Activated CD8-positive, alpha-beta memory T cell treated with anti-CD3 and anti-CD28 coated beads for 36 hours (primary cell): Measurements from ENCODE around the gene CPZ. TPM values are rescaled to one million over a fixed set of nuclear protein-coding genes. Genes with fewer than 3 reads are reported as not detected.
"Not testable (repeated sequence)": the region's sequence is repeated elsewhere in the genome, so short reads cannot be mapped to it uniquely, and the experiment has no call there.

Source experiments
- CTCF ChIA-PET: fragments of 350-600 bp; sonication (Branson Sonifier 250); formaldehyde crosslinking; loops from one replicate; lab custom pipeline; 2021; ENCODE audit warnings: antibody characterized with exemption; lab: Charles Lee
- POLR2A ChIA-PET: fragments of 350-600 bp; sonication (Branson Sonifier 250); formaldehyde crosslinking; loops from one replicate; lab custom pipeline; 2021; ENCODE audit warnings: antibody characterized with exemption; lab: Charles Lee
- total RNA-seq, 2 experiments: library from RNA; stranded (reverse); gene quantifications; one replicate each; pipeline ENCODE4 v1.2.3, GENCODE V29; 2021

The CPZ gene
- total RNA-seq, 2 experiments from 2014 or later = not detected

DNA sequence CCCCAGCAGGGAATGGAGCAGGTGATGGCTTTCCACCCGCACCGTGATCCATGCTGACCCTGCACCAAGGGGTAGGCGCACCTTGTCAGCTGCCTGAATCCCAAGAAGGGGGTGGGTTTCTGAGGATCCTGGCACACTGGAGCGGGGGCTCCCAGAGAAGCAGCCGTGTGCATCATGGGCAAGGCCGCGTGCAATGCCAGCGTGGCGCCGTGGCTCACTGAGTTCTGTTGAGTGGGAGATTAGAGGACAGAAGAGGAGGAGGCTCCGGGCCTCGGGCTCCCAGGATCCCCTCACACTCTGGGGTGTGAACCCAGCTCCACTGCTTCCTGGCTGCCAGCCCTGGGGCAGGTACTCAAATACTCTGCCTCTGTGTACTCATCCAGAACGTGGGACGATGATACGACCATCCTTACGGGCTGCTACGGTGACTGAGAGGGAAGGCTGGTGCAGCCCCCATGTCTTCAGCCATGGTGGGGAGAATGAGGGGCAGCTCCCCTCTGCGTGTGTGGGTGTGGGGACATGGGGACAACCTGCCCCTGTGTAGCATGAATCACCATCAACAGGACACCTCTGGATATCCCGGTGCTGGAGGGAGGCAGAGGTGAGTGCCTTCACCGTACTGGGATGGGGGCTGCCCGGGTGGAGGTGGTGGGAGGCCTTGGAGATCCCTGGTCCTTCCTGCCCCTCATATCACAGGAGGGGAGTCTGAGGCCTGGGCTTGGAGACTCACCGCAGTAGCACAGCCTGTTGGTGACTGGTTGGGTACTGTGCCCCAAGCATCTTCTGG, 52.6 kb downstream of the CPZ start:
- POLR2A ChIA-PET = no interaction called here
- CTCF ChIA-PET = no interaction called here

DNA sequence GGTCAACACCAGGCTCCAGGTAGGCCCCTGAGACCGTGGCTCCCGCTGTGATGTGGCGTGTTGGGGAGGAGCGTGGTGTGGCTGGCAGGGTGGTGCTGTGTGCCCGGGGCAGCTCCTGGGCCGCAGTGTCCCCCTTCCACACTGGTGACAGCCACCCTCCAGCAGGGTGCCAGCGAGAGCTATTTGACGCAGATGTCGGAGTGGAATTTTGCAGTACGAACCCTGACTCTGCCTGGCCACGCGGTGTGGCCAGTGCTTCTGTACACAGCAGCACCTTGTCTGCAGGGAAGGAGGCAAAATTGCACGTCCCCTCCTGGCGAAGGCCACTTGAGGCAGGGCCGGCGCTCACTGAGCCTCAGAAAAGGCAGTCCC, 53.2 kb downstream of the CPZ start:
- ChIA-PET POLR2A (no interaction called here), CTCF (no interaction called here)

GRCh38 chr4:8646296-8647093, 53.9 kb downstream of the CPZ start:
- CTCF ChIA-PET = no interaction called here
- POLR2A ChIA-PET = no interaction called here

DNA sequence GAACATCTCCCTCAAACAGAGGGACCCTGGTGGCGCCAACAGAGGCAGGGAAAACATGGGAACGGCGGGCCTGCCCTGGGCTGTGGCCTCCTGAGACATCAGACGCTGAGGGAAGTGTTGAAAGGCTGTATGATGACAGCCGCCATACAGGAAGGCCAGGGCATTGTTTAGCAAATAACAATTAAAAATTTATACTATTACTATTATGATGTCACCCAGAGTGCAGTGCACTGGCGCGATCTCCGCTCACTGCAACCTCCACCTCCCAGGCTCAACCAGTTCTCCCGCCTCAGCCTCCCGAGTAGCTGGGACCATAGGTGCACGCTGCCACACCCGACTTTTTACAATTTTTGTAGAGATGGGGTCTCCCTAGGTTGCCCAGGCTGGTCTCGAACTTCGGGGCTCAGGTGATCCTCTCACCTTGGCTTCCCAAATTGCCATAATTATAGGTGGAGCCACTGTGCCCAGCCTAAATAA, 54.6 kb downstream of the CPZ start:
- ChIA-PET POLR2A (no interaction called here), CTCF (no interaction called here)

DNA sequence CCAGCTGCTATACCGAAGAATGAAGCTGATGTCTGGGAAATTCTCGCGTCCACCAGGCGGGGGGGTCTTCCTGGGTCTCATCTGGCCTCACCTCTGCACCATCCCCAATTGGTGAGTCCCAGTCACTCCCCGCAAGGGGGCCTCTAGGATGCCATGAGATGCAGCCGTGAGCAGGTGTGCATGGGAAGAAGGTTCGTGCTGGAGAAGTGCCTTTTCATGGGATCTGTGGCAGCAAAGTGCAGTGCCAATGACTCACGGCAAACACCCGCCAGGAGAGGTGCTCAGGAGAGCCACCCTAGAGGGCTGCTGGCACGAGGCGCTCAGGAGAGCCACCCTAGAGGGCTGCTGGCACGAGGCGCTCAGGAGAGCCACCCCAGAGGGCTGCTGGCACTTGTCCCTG, 55.1 kb downstream of the CPZ start:
- POLR2A ChIA-PET = no interaction called here
- CTCF ChIA-PET = no interaction called here

GRCh38 chr4:8648296-8648695, 55.7 kb downstream of the CPZ start:
- ChIA-PET POLR2A (no interaction called here), CTCF (no interaction called here)

GRCh38 chr4:8648816-8649630, 56.5 kb downstream of the CPZ start:
- POLR2A ChIA-PET = no interaction called here
- CTCF ChIA-PET = no interaction called here

DNA sequence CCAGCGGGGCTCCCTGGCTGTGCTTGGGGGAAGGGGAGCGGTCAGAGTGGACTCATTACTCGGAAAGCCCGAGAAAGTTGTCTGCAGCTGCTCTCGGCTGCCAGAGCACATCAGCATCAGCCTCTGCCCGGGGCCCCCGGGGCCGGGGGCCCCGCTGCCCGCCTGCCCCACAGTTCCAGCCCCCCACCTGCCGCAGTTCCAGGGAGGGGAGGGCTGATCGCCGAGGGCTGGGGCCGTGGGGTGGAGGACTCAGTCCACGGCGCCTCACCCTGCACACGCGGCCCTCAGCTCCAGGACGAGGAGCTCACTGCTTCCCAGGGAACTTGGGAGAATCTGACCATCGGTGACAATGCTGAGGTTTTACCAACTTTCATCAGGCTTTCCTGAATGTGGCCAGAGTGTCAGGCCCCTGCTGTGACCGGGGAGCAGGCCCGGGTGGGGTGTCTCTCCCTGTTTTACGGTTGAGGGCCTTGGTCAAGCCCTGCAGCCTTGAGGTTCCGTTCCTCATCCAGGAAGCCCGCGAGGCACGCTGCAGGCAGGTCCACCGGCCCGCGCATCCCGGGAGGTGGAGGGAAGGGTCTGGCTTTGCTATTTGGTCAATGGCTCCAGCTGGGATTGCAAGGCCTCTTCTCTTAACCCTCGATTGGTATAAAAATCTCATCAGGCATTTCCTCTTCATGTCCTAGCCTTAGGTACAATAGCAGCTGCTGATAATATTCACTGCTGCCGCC, 57.2 kb downstream of the CPZ start:
- CTCF ChIA-PET = no interaction called here

DNA sequence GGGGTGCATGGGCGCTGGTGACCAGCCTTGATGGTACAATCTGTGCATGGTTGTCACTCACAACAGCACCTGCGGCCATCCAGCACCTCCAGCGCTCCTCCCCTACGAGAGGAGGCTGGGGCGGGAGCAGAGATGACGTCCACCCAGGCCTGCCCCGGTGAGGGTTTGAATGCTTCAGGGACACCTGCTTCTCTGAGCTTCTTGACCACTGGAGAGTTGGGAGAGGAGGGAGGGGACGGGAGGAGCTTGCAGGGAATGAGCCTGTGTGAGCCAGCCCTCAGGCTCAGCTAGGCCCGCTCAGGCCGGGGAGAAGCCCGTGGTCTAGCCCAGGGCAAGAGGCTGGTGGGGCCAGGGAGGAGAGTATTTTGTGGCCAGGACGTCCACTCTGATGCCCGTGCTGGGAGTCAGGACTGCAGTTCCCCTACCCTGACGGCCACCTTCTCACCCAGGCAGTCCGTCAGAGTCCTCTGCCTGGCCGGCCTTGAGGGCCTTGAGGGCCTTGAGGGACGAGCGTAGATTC, 59.2 kb downstream of the CPZ start:
- ChIA-PET CTCF (no interaction called here), POLR2A (no interaction called here)

More for the DNA sequence above, 57.2 kb downstream of the CPZ start:
- POLR2A ChIA-PET = no interaction called here

GRCh38 chr4:8652181-8653078, 59.9 kb downstream of the CPZ start:
- POLR2A ChIA-PET = no interaction called here
- CTCF ChIA-PET = no interaction called here

- ChIA-PET POLR2A (no interaction called here), CTCF (no interaction called here)
These were observed 60.9 kb downstream of the CPZ start for GRCh38 chr4:8653326-8654000.

DNA sequence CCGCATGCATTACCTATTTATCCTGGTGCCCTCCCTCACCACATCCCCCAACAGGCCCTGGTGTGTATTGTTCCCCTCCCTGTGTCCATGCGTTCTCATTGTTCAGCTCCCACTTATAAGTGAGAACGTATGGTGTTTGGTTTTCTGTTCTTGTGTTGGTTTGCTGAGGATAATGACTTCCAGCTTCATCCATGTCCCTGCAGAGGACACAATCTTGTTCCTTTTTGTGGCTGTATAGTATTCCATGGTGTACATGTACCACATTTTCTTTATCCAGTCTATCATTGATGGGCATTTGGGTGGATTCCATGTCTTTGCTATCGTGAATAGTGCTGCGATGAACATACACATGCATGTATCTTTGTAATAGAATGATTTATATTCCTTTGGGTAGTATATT, 61.6 kb downstream of the CPZ start:
- POLR2A ChIA-PET = not testable (repeated sequence)

DNA sequence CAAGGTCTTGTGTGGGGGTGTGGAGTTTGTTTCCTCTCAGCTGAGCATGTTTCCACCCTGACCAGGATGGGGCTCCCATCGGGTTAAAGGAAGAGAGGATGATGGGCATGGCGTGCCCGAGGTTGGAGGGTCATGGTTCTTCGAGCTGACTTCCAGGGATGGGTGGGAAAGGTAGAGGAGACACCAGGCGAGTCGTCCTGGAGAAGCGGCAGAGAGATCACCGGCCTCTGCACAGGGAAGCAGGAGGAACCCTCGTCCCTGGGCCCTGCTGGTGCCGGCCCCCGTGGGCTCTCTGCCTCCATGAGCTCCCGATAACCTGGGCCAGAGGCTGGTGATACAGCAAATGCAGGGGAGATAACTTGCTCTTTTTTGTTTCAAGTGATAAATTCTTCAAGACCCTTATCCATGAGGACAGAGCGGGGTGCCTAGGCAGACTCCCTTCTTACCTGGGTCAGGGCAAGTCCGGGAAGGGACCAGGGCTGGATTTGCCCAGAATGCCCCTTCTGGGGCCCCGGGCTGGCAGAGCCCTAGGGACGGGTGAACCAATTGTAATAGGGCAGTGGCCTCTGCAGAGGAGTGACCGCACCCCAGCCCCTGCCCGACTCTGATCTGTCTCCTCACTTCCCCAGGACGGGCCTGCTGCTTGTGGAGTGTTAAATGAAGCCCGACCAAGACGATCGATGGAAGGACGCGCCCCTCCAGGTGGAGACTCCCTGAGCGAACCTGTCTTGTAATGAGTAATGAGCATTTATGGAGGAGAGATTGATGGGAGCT, 63.0 kb downstream of the CPZ start:
- ChIA-PET CTCF (no interaction called here), POLR2A (no interaction called here)

More for the DNA sequence above, 61.6 kb downstream of the CPZ start:
- CTCF ChIA-PET = not testable (repeated sequence)

DNA sequence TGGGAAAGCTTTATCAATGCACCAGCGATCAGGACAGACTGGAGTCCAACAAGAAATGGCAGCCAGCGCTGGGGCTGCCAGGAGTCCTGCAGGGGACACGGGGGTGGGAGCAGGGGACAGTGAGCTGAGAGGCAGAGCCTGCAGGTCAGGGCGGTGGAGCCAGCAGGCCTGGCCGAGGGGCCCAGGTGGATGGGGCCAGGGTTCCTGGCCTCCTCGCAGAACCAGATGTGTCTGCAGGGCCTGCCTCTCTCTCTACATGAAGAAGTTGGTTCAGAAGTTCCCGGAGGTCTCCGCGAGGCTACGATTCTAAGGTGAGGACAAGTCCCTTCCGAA, 63.6 kb downstream of the CPZ start:
- POLR2A ChIA-PET = no interaction called here
- CTCF ChIA-PET = no interaction called here

DNA sequence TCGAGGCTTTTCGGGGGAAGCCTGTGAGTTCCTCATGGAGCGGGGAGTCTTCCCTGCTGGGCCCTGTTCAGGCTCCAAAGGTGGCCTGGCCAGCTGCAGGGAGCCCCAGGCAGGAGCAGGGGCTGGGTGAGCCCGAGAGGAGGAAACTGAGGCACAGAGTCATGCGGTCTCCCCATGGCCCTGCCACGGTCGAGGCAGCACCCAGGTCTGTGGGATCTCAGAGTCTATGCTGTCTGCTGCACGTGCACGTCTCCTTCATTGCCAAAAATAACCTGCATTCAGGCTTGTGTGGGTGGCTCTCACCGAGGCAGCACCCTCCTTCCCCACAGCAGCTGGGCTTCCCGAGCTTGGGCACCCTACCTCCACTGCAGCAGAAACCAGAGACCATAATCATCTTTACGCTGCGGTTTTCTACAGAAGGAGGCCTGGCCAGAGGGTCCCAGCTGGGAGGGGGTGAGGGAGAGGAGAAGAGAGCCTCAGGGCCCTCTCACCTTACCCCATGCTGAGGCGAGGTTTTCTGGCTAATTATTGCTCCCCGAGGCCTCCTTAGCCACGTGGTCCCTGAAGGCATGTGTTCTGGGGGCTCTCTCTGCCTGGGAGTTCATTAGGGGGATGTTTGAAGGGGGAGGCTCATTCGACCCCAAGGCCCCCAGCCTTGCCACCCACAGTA, 64.3 kb downstream of the CPZ start:
- ChIA-PET CTCF (no interaction called here), POLR2A (no interaction called here)

DNA sequence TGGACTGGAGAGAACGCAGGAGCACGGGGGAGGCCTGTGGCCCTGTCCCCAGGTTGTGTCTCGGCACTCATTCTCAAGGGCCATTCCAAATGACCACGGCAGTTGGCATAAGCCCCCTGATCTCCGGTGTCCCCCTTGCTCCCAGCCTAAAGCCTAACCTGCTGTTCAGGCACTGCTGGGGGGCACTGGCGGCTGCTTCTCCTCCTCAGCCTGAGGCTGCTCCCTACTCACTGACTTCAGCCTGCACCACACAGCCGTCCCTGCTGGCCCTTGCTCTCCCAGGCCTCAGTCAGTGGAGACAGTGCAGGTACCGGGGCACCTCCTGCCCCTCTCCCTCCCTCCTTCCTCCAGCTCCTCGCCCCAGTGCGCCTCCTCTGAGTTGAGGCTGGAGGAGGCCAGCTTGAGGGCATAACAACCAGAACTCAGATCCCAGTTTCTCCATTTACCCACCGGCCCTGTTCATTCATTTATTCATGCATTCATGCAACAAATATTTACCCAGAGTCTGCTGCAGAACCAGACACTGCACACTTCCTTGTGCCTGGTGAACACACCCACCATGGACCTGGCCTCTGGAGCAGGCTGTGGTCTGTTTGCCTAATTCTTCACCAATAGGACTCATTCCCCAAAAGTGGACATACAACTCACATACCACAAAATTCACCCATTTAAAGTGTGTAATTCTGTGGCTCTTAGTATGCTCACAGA, 65.0 kb downstream of the CPZ start:
- ChIA-PET CTCF (no interaction called here), POLR2A (no interaction called here)
